HG03066 (cell line): Measurements from ENCODE around the gene SPSB2.
"Not testable (repeated sequence)": the region's sequence is repeated elsewhere in the genome, so short reads cannot be mapped to it uniquely, and the experiment has no call there.

ENCODE experiments used
- ATAC-seq: cut with Tn5 transposase; IDR thresholded peaks from one replicate; pipeline ENCODE4 v1.9.1; 2021; ENCODE audit warnings: low read depth; ENCODE audit not compliant: unreplicated experiment

Gene SPSB2

GRCh38 chr12:6871052-6871957 lies 1.8 kb downstream of the SPSB2 start:
- ATAC-seq, result no peak

GRCh38 chr12:6870304-6870703 lies 2.8 kb downstream of the SPSB2 start:
- not testable (repeated sequence) for ATAC-seq

DNA sequence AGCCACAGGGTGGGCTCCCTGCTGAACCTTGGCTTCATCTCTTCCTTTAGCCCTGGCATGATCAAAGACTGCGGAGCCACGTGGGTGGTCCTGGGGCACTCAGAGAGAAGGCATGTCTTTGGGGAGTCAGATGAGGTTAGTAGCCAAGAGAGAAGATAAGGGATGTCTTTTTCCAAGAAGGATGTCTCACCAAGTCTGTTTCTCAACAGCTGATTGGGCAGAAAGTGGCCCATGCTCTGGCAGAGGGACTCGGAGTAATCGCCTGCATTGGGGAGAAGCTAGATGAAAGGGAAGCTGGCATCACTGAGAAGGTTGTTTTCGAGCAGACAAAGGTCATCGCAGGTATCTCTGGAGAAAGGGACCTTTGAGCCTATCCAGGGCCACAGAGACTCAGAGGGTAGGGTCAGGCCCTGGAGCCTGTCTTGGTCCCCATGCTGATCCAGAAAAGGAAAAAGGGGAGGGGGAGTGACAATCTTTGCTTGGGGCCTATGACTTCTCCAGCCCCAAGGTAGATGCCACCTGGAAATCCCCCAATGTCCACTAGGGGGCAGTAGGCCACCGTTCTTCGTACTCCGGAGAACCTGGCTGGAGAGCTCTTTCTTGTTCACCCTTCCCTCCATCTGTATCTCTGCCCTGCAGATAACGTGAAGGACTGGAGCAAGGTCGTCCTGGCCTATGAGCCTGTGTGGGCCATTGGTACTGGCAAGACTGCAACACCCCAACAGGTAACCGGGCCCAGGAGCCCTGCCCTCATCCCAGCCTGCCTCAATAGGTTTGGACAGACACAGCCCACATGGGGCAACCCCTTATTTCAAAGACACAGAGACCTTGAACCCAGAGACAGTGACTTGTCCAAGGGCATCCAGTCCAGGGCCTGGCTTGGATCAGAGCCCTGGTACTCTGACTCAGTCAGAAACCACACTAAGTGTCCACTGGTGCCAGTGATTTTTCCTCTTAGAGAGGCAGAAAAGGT lies 3.8 kb downstream of the SPSB2 start:
- no peak for ATAC-seq

DNA sequence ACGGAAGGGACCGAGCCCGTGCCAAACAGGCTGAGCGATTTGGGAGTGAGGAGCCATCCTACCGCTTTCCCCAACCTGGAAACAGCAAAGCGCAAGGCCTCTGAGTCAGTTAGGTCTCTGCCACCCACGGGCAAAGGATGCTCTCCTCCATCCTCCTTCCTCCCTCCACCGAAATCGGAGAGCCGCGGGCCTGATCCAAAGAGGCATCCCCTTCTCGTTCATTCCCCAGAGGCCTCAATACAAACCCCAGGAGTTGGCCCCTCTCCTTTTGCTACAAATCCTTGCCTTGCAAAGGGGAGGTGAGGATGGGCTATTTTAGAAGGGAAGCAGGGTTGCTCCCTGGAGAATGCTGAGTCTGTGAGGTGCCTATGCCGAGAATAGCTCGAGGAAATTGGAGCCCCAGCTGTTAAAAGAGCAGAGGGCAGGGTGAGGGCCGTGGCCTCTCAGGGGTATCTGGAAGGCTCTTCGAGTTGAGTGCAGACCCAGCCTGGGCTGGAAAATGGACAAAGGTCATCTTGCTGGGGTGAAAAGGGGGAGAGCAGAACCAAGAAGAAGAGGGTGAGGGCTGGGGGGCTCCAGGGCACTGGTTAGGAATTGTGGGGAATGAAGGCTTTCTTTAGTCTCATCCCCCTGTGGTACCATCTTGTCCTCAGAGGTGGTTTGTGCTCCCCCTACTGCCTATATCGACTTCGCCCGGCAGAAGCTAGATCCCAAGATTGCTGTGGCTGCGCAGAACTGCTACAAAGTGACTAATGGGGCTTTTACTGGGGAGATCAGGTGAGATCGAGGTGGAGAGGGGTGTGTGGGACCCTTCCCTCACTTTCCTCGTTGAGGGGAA lies 4.7 kb downstream of the SPSB2 start:
- no peak for ATAC-seq

GRCh38 chr12:6867413-6868210 lies 5.5 kb downstream of the SPSB2 start, which contains the start of gene TPI1:
TSS of gene TPI1 (plus strand) at chr12:6867531. CDS start at chr12:6867567, 36 bp downstream.
- peak; percentile 59 for ATAC-seq

GRCh38 chr12:6866920-6867412 lies 6.1 kb downstream of the SPSB2 start:
- no peak for ATAC-seq

DNA sequence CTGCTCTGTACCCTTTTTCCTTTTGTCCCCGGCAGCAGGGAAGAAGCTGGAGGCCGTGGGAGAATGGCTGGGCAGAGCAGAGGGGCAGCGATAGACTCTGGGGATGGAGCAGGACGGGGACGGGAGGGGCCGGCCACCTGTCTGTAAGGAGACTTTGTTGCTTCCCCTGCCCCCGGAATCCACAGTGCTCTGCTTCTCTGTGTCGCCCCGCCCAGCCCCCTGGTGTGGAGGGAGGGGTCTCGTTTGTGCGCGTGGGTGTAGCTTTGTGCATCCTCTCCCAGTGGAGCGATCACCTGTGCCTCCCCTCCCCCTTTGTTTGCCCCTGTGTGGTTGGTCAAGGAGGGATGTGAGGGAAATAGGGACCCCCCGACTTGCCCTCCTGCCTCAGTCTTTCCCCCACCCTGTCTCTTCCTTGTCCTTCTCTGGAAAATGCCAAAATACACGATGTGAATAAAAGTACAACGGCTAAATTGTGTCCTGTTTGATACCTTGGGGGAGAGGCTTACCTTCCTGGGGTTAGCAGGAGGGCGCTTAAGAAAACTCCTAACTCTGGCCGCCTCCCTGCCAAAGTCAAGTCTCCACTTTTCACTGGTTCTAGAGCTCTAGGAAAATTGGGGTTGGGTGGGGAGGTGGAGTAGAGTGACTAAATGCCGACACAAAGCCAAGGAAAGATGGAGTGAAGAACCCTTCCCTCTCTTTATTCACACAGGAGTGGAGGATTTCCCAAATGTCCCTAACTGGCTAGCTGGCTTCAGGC lies 6.8 kb downstream of the SPSB2 start:
- ATAC-seq, result no peak

- not testable (repeated sequence) for ATAC-seq
These were observed 7.8 kb downstream of the SPSB2 start for GRCh38 chr12:6865307-6865706.

GRCh38 chr12:6863586-6864321 lies 9.3 kb downstream of the SPSB2 start:
- no peak for ATAC-seq

- no peak for ATAC-seq
These were observed 10.1 kb downstream of the SPSB2 start for GRCh38 chr12:6863033-6863432.

DNA sequence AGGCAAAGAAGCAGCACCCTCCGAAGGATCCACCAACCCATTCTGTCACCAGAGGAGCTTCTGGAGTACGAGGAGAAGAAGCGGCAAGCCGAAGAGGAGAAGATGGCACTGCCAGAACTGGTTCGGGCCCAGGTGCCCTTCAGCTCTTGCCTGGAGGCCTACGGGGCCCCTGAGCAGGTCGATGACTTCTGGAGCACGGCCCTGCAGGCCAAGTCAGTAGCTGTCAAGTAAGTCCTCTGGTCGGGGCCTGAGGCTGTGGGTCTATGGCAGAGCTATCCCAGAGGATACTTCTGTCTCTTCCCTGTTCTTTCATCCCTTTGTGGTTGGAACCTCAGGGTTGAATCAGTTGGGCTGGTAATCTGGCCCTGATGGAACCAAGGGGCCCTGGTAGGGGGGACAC lies 11.7 kb downstream of the SPSB2 start:
- no peak for ATAC-seq

GRCh38 chr12:6860942-6861341 lies 12.2 kb downstream of the SPSB2 start:
- ATAC-seq, result no peak

DNA sequence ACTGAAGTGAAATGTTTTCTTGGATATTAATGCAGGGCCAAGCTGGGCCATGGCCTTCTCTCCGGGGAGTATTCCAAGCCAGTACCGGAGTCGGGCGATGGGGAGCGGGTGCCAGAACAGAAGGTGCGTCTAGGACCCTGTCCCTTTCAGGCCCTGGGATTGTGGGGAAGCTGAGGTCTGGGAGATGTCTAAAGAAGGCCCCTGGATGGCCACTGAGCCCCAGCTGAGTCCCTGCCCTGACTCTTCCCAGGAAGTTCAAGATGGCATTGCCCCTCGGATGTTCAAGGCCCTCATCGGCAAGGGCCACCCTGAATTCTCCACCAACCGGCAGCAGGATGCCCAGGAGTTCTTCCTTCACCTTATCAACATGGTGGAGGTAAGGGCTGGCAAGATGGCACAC lies 13.0 kb downstream of the SPSB2 start:
- ATAC-seq, result no peak

- no peak for ATAC-seq
These were observed 14.3 kb downstream of the SPSB2 start for GRCh38 chr12:6858799-6859198.

GRCh38 chr12:6855322-6855721 lies 17.8 kb downstream of the SPSB2 start:
- no peak for ATAC-seq

GRCh38 chr12:6854036-6854435 lies 19.1 kb downstream of the SPSB2 start:
- ATAC-seq, result no peak

- ATAC-seq, result no peak
These were observed 19.5 kb downstream of the SPSB2 start for GRCh38 chr12:6853626-6854025.
